ENCODE data around the gene MRPL23. TPM values are rescaled to one million over a fixed set of nuclear protein-coding genes. Genes with fewer than 3 reads are reported as not detected.

Gene MRPL23
- total and polyA plus RNA-seq, 2 of the 13 experiments (the other 11 are each of a cell fraction or from before 2014, with no cell fraction given): 67.8 to 123 TPM

- TF ChIP-seq THYN1 (CRISPR knock-in tag; IDR thresholded peaks at IDR 0.05; ENCODE audit: borderline replicate concordance, low read depth): no peak
- TF ChIP-seq MATR3 (CRISPR knock-in tag; IDR thresholded peaks at IDR 0.05): no peak
- TF ChIP-seq GTF3A (CRISPR knock-in tag; conservative IDR thresholded peaks at IDR 0.05): no peak
Measured at GRCh38 chr11:1969035-1969434, 21.9 kb downstream of the MRPL23 start (continued).

GRCh38 chr11:1969776-1970175 is 22.6 kb downstream of the MRPL23 start:
- no peak for FAIRE-seq
- no CpG with 5 or more reads among the region's 23 CpGs for WGBS (ENCODE audit: low lambda C conversion rate)
- POLR2A ChIA-PET: interaction anchor here (0.6 to 26.2 kb wide), 16 partner anchors 9 to 278 kb away, joined by 3 to 720 read pairs (median 4); partner anchors contain the start of gene MRPL23
- TF ChIP-seq, protein P1, sequence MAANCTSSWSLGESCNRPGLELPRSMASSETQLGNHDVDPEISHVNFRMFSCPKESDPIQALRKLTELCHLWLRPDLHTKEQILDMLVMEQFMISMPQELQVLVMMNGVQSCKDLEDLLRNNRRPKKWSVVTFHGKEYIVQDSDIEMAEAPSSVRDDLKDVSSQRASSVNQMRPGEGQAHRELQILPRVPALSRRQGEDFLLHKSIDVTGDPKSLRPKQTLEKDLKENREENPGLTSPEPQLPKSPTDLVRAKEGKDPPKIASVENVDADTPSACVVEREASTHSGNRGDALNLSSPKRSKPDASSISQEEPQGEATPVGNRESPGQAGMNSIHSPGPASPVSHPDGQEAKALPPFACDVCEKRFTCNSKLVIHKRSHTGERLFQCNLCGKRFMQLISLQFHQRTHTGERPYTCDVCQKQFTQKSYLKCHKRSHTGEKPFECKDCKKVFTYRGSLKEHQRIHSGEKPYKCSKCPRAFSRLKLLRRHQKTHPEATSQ (CRISPR knock-in tag; IDR thresholded peaks at IDR 0.05; ENCODE audit: borderline replicate concordance): no peak
- TF ChIP-seq PRDM4 (CRISPR knock-in tag; IDR thresholded peaks at IDR 0.05; ENCODE audit: borderline replicate concordance): no peak
- no peak for TF ChIP-seq ATAD3A (CRISPR knock-in tag; IDR thresholded peaks at IDR 0.05)
- TF ChIP-seq, protein P2, sequence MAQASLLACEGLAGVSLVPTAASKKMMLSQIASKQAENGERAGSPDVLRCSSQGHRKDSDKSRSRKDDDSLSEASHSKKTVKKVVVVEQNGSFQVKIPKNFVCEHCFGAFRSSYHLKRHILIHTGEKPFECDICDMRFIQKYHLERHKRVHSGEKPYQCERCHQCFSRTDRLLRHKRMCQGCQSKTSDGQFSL (CRISPR knock-in tag; IDR thresholded peaks at IDR 0.05): no peak
- no peak for TF ChIP-seq ZNF136 (CRISPR knock-in tag; IDR thresholded peaks at IDR 0.05; ENCODE audit: low read depth)
- no peak for TF ChIP-seq FOSL2 (CRISPR knock-in tag; IDR thresholded peaks at IDR 0.05)
- TF ChIP-seq, protein P3, sequence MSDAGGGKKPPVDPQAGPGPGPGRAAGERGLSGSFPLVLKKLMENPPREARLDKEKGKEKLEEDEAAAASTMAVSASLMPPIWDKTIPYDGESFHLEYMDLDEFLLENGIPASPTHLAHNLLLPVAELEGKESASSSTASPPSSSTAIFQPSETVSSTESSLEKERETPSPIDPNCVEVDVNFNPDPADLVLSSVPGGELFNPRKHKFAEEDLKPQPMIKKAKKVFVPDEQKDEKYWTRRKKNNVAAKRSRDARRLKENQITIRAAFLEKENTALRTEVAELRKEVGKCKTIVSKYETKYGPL (CRISPR knock-in tag; IDR thresholded peaks at IDR 0.05): no peak
- TF ChIP-seq ZNF644 (CRISPR knock-in tag; IDR thresholded peaks at IDR 0.05; ENCODE audit: low read depth): no peak
- TF ChIP-seq ELF4 (CRISPR knock-in tag; IDR thresholded peaks at IDR 0.05; ENCODE audit: borderline replicate concordance): no peak
- TF ChIP-seq RAD51 (IDR thresholded peaks at IDR 0.05; ENCODE audit: borderline replicate concordance): no peak
- TF ChIP-seq UBTF (CRISPR knock-in tag; IDR thresholded peaks at IDR 0.05): no peak

More at GRCh38 chr11:1969776-1970175, 22.6 kb downstream of the MRPL23 start:
- no peaks in the 10 kb centered on the region for H3K36me3 ChIP-seq (replicated peaks in 1 of 2; ENCODE audit: control insufficient read depth in 1 of 2, insufficient read depth in 2 of 2, low read length in 2 of 2)
- no peak overlapping the region for H3K4me3 ChIP-seq (replicated peaks in 1 of 3; ENCODE audit: insufficient read depth in 1 of 3, low read depth in 2 of 3, low read length in 3 of 3)
- H3K9ac ChIP-seq (ENCODE audit: insufficient read depth, low read depth, low read length): no peak overlapping the region
- no peaks in the 10 kb centered on the region for H3K4me1 ChIP-seq (ENCODE audit: insufficient read depth, low read length)
- no peak overlapping the region for H3K4me2 ChIP-seq (ENCODE audit: low read depth, low read length)
- no peaks in the 10 kb centered on the region for H4K20me1 ChIP-seq (ENCODE audit: insufficient read depth, low read length)
- H2AFZ ChIP-seq (ENCODE audit: low read length): no peak overlapping the region
- CTCF ChIA-PET (ENCODE audit: low intra/inter-chr PET ratio, low total read pairs): interaction anchor here (1.2 to 2.6 kb wide), 2 partner anchors 154 to 182 kb away, joined by 4 to 24 read pairs; no protein-coding TSS in a partner anchor
- H3K27ac ChIP-seq (ENCODE audit: extremely low read length, insufficient read depth, low read length): no peak overlapping the region
- peak; percentile 42 for ATAC-seq
- in situ Hi-C loops (cut with HindIII; ENCODE audit: extremely low pct_ligation_motif_present, low pct_unique_long_range_greater_than_20kb): no loop called here
- H3K27me3 ChIP-seq (ENCODE audit: control insufficient read depth in 1 of 2, insufficient read depth in 2 of 2, low read length in 2 of 2): no peaks in the 10 kb centered on the region
- intact Hi-C loops (cut with micrococcal nuclease; ENCODE audit: unreplicated experiment): no loop called here
- no peak for DNase-seq (ENCODE audit: low spot score)
- no peaks in the 10 kb centered on the region for H3K9me3 ChIP-seq (ENCODE audit: low read length)
- no peaks in the 10 kb centered on the region for H3K79me2 ChIP-seq (ENCODE audit: insufficient read depth, low read length)
- BruUV-seq (replicated peaks): no TSS peak

All from HepG2 (cell line).